NCI-H1105 (cell line): ENCODE results near the gene SPECC1.
"Not testable (repeated sequence)": the region's sequence is repeated elsewhere in the genome, so short reads cannot be mapped to it uniquely, and the experiment has no call there.

ENCODE experiments used
- DNase-seq: peaks from one replicate; lab custom pipeline; 2025; lab: John Stamatoyannopoulos, UW

The SPECC1 gene

GRCh38 chr17:20127360-20128035 lies 118.3 kb downstream of the SPECC1 start:
- DNase-seq, result no peak

DNA sequence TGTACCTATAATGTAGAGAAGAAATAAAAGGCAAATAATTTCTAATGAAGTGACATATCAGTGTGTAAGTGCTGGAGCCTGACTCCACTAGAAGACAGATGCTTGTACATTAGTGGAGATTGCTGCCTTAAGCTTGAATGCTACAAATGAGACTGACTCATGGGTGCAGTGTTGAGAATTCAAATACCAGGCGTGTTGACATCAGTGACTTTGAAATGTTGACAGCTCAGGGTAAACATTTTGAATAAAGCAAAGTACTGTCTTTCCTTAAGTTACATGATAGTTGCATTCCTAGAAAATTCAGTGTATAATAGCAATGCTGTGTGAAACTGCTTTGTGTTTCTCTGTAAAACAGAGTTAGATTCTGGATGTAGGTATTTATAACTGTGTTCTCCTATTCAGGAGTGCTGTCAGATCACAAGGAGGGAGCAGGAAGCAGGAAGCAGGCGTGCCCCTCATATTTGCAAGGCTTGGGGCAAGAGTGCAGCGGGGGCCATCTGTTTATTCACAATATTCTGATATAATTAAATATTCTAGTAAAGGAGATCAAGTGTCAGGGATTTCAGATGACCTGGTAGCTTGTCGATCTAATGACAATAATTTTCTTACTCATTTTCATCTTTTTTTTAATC lies 119.0 kb downstream of the SPECC1 start:
- no peak for DNase-seq

- DNase-seq, result no peak
These were observed 124.4 kb downstream of the SPECC1 start for GRCh38 chr17:20133517-20133916.

DNA sequence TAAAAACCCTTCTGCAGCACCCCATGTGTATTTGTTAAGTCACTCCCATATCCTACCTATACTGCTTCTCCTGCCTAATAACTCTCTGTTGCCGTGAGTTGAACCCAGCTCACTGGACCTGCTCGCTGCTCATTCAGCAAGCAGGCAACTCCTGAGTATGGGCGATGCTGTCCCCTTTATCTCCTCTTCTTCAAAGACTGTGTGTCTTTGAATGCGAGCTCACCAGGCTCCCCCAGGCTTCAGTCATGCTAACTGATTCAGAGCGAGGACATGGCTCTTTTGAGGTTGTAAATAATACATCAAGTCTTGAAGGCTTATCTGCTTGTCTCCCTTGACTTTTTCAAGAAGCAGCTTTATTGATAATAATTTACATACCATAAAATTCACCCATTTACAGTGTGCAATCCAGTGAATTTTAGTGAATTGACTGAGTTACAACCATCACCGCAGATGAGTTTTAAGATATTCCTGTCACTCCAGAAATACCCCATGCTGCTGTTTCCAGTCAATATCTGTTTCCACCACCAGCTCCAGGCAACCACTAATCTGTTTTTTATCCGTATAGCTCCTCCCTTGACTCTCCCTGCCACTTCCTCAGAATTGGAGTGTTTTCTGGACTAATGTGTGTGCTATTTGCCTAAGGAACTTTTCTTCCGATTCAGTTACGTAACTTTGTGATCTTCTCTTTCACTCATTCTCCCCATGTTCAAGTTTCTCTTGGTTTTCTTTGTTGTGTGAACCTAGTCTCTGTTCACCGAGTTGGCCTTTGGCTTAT lies 132.2 kb downstream of the SPECC1 start:
- no peak for DNase-seq

DNA sequence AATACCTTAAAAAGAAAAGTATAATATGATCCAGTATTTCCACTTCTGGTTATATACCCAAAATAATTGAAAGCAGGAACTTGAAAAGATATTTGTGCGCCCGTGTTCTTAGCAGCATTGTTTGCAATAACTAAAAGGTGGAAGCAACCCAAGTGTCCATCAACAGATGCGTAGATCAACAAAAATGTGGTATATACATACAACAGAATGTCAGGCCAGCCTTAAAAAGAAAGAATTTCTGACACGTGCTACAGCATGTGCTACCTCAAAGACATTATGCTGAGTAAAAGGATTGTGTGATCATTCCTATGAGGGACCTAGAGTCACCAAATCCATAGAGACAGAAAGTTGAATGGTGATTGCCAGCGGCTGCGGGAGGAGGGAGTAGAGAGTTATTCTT lies 133.1 kb downstream of the SPECC1 start:
- DNase-seq, result no peak

- no peak for DNase-seq
These were observed 134.6 kb downstream of the SPECC1 start for GRCh38 chr17:20143740-20144139.

- DNase-seq, result no peak
These were observed 136.4 kb downstream of the SPECC1 start for GRCh38 chr17:20145567-20145966.

- no peak for DNase-seq
These were observed 140.1 kb downstream of the SPECC1 start for GRCh38 chr17:20149251-20149650.

DNA sequence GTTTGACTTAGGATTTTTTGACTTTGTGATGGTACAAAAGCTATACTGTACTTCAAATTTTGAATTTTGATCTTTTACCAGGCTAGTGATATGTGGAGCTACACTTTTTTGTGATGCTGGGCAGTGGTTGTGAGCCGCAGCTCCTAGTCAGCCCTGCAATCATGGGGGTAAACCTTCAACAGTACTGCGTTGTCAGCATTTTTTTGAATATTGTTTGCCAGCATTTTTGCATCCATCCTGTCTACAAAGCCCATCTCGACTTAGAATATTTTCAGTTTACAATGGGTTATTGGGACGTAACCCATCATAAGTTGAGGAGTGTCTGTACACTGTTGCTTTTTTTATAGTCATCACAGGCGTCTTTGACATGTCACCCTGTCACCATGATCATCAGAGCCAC lies 142.0 kb downstream of the SPECC1 start:
- DNase-seq, result no peak

DNA sequence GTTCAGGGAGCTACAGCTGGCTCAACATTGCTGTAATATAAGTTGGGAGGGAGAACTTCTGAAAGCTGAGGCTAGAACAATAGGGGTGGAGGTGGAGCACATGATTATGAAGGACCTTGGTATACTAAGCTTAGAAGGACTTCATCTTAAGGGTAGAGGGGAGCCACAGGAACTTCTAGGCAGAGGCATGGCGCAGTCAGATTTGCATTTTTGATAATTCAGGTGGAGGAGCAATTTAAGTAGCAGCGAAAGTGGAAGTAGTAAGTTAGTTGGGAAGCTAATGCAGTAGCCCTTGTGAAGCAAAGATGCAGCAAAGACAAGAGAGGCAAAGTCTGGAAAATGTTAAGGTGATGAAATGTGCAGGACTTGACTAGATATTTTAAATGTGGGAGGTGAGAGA lies 144.1 kb downstream of the SPECC1 start:
- DNase-seq, result no peak

GRCh38 chr17:20154286-20155000 lies 145.3 kb downstream of the SPECC1 start:
- no peak for DNase-seq

GRCh38 chr17:20155258-20156195 lies 146.4 kb downstream of the SPECC1 start:
- peak; percentile 98 for DNase-seq

DNA sequence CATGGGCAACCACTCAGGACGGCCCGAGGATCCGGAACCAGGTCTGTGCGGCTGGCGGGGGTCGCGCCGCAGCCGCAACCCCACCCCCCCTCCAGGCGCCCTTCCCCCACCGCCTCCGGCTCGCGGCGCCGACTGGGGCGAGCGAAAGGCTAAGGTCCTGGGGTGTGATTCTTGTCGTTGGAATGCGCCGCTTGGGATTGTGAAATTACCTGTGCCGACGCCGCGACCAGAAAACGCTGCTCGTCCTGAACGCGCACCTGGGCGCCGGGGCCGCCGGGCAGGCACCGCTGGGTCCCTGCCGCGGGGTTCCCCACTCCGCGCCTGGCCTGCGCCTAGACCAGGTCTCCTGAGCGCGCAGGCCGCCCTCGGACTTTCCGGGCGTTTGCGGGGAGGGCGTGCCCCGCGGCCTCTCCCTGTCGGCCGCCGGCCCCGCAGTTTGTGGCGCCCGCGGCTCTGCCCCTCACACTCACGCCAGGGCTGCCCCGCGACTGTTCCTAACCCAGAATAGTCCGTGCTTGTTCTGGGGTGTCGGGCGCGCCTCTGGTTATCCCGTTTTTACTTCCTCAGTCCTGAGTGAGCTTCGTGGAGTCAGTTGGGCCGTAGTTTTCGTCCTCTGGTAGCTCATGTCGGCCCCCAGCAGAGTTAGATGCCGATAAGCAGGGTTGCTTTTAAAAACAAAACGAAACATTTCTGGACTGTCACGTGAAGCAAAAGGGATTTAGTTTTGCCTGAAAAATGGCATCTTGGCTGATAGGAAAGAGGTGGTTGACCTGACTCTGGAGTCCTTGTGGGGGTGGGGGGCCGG lies 147.2 kb downstream of the SPECC1 start:
- peak; percentile 42 for DNase-seq

- no peak for DNase-seq
These were observed 147.8 kb downstream of the SPECC1 start for GRCh38 chr17:20157001-20157310.

- DNase-seq, result no peak
These were observed 149.4 kb downstream of the SPECC1 start for GRCh38 chr17:20158580-20158979.

GRCh38 chr17:20159406-20160069 lies 150.4 kb downstream of the SPECC1 start:
- no peak for DNase-seq

DNA sequence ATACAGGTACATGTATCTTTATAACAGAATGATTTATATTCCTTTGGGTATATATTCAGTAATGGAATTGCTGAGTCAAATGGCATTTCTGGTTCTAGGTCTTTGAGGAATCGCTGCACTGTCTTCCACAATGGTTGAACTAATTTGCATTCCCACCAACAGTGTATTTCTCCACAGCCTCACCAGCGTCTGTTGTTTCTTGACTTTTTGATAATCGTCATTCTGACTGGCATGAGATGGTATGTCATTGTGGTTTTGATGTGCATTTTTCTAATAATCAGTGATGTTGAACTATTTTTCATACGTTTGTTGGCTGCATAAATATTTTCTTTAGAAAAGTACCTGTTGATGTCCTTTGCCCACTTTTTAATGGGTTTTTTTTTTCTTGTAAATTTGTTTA lies 156.4 kb downstream of the SPECC1 start:
- DNase-seq, result not testable (repeated sequence)

- no peak for DNase-seq
These were observed 160.9 kb downstream of the SPECC1 start for GRCh38 chr17:20170085-20170484.

DNA sequence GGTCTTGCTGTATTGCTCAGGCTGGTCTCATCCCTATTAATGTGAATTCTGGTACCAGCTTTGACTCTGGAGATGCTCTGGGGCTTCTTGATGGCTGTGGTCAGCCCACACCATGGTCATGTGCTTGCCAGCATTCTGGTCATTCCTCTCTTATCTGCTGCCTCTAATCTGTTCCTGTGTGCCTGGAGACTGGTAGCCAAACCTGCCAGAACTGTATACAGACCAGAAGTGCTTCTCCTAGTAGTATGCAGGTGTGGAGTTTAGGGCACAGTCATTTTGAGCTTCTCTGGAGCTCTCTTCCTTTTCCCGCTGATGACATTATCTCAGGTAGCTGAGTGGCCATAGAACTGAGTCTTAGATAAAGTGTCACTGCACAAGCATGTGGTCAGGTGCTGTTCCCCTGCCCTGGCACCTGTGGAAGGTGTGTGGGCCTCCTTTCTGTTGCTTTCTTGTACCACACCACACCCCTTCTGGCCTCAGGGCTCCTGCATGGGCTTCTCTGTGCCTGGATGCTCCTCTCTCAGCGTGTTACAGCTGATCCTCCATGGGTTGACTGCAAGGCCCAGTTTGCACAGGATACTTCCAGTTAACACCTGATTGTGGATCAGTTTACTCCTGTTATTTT lies 162.7 kb downstream of the SPECC1 start:
- DNase-seq, result no peak

GRCh38 chr17:20172376-20172775 lies 163.2 kb downstream of the SPECC1 start:
- no peak for DNase-seq
